Ovary (tissue), 9 donors: ENCODE results near the gene DOCK4. TPM values are rescaled to one million over a fixed set of nuclear protein-coding genes. Genes with fewer than 3 reads are reported as not detected.

Source experiments
- DNase-seq, 5 donors: peaks; one replicate each; pipeline ENCODE4 v3.0.0-alpha.2; 2019 to 2020
- H3K27ac ChIP-seq, 2 donors: fragments of 200-600 bp; one replicate each; pipeline versions ENCODE4 v1.5.1 to v1.8.0; 2019 to 2022
- H3K27me3 ChIP-seq: fragments of 200-600 bp; one replicate; pipeline ENCODE4 v1.8.0; 2022
- H3K36me3 ChIP-seq: fragments of 200-600 bp; sonication (generic); one replicate; pipeline ENCODE4 v1.5.1; 2019
- H3K4me1 ChIP-seq: one replicate; pipeline ENCODE4 v1.8.1; 2013; ENCODE audit warnings: mild to moderate bottlenecking, moderate library complexity; ENCODE audit not compliant: insufficient read depth
- H3K4me3 ChIP-seq: fragments of 200-600 bp; sonication (generic); one replicate; pipeline ENCODE4 v1.5.1; 2017
- H3K9me3 ChIP-seq, 2 donors: fragments of 200-600 bp in 1 of 2; sonication (generic) in 1 of 2; one replicate each; pipeline versions ENCODE4 v1.5.1 to v1.8.1; 2013 to 2019; ENCODE audit warnings: mild to moderate bottlenecking in 1 of 2, moderate library complexity in 1 of 2
- EP300 ChIP-seq: sonication (generic); formaldehyde crosslinking; IDR thresholded peaks from one replicate; pipeline ENCODE4 v1.6.1; 2017; ENCODE audit warnings: antibody characterized with exemption
- POLR2A ChIP-seq: fragments of 450-650 bp; IDR thresholded peaks from one replicate; pipeline ENCODE4 v1.6.1; 2017; ENCODE audit warnings: antibody characterized with exemption, mild to moderate bottlenecking, moderate library complexity
- WGBS, 3 donors: extraction: QIAGEN DNeasy Blood & Tissue Kit in 1 of 3; methylation state at CpG; one replicate each; pipeline versions ENCODE4 v1.1.5 to v1.1.7; 2013 to 2017; 5-methylcytosine and 5-hydroxymethylcytosine counted together
- intact Hi-C, 4 donors: fragments of 100-400 bp; cut with DNase I; formaldehyde crosslinking; loops; one replicate each; pipeline versions ENCODE4 v1.11.0 to v1.15.1; 2022 to 2023
- polyA plus RNA-seq, 2 donors: library from polyadenylated mRNA; stranded (reverse); fragments of 200-250 nt in 1 of 2; fragments of 350-450 nt in 1 of 2; fragmentation: Illumina TruSeq in 1 of 2; extraction: RNeasy Lipid Tissue Mini Kit (QIAGEN cat#74804) in 1 of 2; gene quantifications; one replicate each; pipeline ENCODE4 v1.2.3, GENCODE V29; 2013 to 2014
- total RNA-seq, 7 donors: library from RNA; depleted of rRNA in 2 of 7; stranded (reverse); fragments of >200 nt in 2 of 7; fragmentation: NEBNext Ultra II Directional in 3 of 7; extraction: Animal tissue kit (Norgen Biotek cat#: 25700) in 3 of 7; gene quantifications; one replicate each; pipeline versions ENCODE4 v1.1.0 to v1.2.4, GENCODE V29; 2016 to 2023
- TF ChIP-seq, protein P1 (sequence below), 3 donors: fragments of 450-650 bp in 2 of 3; fragments of 200-600 bp in 1 of 3; IDR thresholded peaks; one replicate each; pipeline versions ENCODE4 v1.5.1 to v1.8.0; 2016 to 2022; ENCODE audit warnings: antibody characterized with exemption in 3 of 3, mild to moderate bottlenecking in 1 of 3
- donor health status: DM: no; HTN: no; CAD: no; lungs with moderate emphysema.
- donor health status: DM: no; HTN: no; CAD: no.
- donor health status: Bipolar disorder and iron deficiency.
- donor health status: DM: yes; HTN: yes; CAD: no.
- donor health status: DM: no; HTN: no; CAD: no.
- donor health status: DM: yes; HTN: yes; CAD: no.

DOCK4 gene
- total and polyA plus RNA-seq, 9 donors: 9.5 to 39.7 (median 27.3) TPM

GRCh38 chr7:111942450-111943081 is 263.6 kb downstream of the DOCK4 start:
- 96 to 99% (median 98%) methylated on average over 5 of the region's 5 CpGs for WGBS, 3 donors
- no peaks in the 10 kb centered on the region for H3K4me1 ChIP-seq
- H3K27ac ChIP-seq: no peak overlapping the region
- no peaks in the 10 kb centered on the region for H3K27me3 ChIP-seq
- no peaks in the 10 kb centered on the region for H3K9me3 ChIP-seq
- DNase-seq: no peak
- peaks cover 2% of the 10 kb centered on the region for H3K36me3 ChIP-seq
- no peak overlapping the region for H3K4me3 ChIP-seq
- intact Hi-C loops: no loop called here
- TF ChIP-seq, protein P1, sequence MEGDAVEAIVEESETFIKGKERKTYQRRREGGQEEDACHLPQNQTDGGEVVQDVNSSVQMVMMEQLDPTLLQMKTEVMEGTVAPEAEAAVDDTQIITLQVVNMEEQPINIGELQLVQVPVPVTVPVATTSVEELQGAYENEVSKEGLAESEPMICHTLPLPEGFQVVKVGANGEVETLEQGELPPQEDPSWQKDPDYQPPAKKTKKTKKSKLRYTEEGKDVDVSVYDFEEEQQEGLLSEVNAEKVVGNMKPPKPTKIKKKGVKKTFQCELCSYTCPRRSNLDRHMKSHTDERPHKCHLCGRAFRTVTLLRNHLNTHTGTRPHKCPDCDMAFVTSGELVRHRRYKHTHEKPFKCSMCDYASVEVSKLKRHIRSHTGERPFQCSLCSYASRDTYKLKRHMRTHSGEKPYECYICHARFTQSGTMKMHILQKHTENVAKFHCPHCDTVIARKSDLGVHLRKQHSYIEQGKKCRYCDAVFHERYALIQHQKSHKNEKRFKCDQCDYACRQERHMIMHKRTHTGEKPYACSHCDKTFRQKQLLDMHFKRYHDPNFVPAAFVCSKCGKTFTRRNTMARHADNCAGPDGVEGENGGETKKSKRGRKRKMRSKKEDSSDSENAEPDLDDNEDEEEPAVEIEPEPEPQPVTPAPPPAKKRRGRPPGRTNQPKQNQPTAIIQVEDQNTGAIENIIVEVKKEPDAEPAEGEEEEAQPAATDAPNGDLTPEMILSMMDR (IDR thresholded peaks at IDR 0.05): no peak
- TF ChIP-seq EP300 (no peak), POLR2A (no peak)

DNA sequence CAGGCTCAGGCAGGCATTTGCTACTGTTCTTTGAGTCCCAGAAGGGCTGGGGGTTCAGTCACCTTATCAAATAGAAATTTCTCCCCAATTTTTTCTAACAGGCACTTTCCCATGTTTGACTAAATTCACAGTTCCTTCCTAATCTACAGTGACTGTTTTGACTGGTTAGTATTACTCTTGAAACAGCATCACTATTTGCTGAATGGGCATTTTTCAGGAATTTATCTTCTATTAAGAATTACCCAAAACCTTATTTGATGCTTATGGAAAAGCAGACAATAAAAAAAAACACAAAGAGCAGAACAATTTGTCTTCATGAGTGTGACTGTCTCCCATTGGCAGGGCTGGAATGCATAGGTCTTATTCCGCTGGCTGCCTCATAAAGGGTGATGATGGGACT is 269.0 kb downstream of the DOCK4 start:
- Histone ChIP-seq H3K36me3 (no peaks in the 10 kb centered on the region), H3K9me3 (no peaks in the 10 kb centered on the region), H3K4me3 (no peak overlapping the region), H3K4me1 (no peaks in the 10 kb centered on the region), H3K27ac (no peak overlapping the region), H3K27me3 (no peaks in the 10 kb centered on the region)
- no peak for TF ChIP-seq EP300
- no peak for TF ChIP-seq POLR2A
- TF ChIP-seq, protein P1 (IDR thresholded peaks at IDR 0.05): no peak
- no peak for DNase-seq
- intact Hi-C loops: no loop called here
- WGBS, 3 donors: 86 to 100% (median 96%) methylated on average over 1 of the region's 1 CpG

DNA sequence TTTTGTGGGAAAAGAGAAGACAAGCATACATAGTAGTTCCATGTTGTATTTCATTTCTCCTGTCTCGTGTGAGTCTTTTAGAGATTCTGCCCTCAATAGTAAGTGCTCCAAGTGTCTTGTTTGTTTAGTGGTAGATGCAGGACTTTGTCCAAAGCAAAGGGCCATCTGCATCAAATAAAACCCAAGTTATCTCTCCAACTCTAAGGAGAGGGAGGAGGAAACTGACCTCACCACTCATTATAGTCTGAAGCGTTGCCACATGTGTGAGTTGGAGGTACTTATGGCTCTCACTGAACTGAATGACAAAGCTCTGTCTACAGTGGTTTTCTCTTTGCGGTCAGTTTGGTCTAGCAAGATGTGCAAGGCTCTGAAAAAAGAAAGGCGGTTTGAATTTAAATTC is 272.6 kb downstream of the DOCK4 start:
- WGBS, 3 donors: 94 to 98% (median 96%) methylated on average over 4 of the region's 4 CpGs
- TF ChIP-seq, protein P1 (IDR thresholded peaks at IDR 0.05): no peak
- TF ChIP-seq EP300: no peak
- TF ChIP-seq POLR2A: no peak
- Histone ChIP-seq H3K9me3 (no peaks in the 10 kb centered on the region), H3K27me3 (no peaks in the 10 kb centered on the region), H3K36me3 (no peaks in the 10 kb centered on the region), H3K27ac (no peak overlapping the region), H3K4me1 (no peaks in the 10 kb centered on the region), H3K4me3 (no peak overlapping the region)
- intact Hi-C loops: no loop called here
- DNase-seq: no peak

DNA sequence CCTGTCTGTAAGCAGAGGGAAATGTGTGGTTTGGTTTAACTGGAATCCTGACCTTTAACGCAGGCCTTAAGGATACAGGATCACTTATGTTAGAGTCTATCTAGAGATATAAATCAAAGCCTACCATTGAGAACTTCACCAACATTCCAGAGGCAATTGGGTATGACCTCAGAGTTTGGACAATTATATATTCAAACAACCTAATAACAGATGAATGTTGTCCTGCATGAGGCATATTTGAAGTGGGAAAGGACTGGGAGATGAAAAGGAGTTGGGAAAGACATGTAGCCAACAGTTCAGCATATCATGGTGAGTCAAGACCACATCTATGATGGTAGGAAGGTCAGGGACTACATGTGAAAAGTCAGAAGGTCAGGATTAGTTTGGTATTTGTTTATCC is 274.2 kb downstream of the DOCK4 start:
- TF ChIP-seq POLR2A (no peak), EP300 (no peak)
- TF ChIP-seq, protein P1 (IDR thresholded peaks at IDR 0.05): no peak
- Histone ChIP-seq H3K4me1 (no peaks in the 10 kb centered on the region), H3K27ac (no peak overlapping the region), H3K36me3 (no peaks in the 10 kb centered on the region), H3K9me3 (no peaks in the 10 kb centered on the region), H3K27me3 (no peaks in the 10 kb centered on the region), H3K4me3 (no peak overlapping the region)
- DNase-seq: no peak
- 67 to 86% (median 83%) methylated on average over 1 of the region's 1 CpG for WGBS, 3 donors
- intact Hi-C loops: no loop called here
